Measurements from ENCODE around the gene CMYA5.

DNA sequence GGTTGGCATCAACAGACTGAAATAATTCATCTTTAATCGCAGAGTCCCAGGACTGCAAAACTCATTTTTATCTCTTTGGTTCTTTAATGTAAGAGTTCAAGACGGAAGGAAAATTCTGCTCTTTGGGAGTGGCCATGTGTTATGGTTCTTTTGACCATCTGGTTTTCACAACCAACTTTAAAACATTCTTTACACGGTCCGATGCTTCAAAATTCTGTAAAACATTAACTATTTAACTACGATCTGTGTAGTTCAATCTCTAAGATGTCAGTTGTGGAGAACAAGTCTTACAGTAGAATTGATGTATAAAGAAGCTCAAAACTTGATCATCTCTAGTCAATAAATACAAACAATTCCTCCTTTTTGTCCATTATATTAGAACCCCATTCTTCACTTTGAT lies 83.0 kb downstream of the CMYA5 start:
- TF ChIP-seq EZH2phosphoT487 (IDR thresholded peaks at IDR 0.05; ENCODE audit: borderline replicate concordance, low read depth, low read length) = no peak
- TF ChIP-seq, protein P1, sequence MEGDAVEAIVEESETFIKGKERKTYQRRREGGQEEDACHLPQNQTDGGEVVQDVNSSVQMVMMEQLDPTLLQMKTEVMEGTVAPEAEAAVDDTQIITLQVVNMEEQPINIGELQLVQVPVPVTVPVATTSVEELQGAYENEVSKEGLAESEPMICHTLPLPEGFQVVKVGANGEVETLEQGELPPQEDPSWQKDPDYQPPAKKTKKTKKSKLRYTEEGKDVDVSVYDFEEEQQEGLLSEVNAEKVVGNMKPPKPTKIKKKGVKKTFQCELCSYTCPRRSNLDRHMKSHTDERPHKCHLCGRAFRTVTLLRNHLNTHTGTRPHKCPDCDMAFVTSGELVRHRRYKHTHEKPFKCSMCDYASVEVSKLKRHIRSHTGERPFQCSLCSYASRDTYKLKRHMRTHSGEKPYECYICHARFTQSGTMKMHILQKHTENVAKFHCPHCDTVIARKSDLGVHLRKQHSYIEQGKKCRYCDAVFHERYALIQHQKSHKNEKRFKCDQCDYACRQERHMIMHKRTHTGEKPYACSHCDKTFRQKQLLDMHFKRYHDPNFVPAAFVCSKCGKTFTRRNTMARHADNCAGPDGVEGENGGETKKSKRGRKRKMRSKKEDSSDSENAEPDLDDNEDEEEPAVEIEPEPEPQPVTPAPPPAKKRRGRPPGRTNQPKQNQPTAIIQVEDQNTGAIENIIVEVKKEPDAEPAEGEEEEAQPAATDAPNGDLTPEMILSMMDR (conservative IDR thresholded peaks at IDR 0.05; ENCODE audit: low read length) = no peak
